Astrocyte of the spinal cord (primary cell): ENCODE data around the gene ZNF780B.

Source experiments
- DNase-seq: peaks from one replicate; pipeline ENCODE4 v3.0.0; 2011; ENCODE audit warnings: low read depth, low spot score
- H3K4me3 ChIP-seq: 2 replicates; pipeline ENCODE4 v1.5.1; 2011; ENCODE audit warnings: low read depth, mild to moderate bottlenecking, low read length, moderate library complexity
- CTCF ChIP-seq: IDR thresholded peaks from 2 replicates; pipeline ENCODE4 v1.5.1; 2012; ENCODE audit warnings: low read depth, mild to moderate bottlenecking, low read length, inconsistent platforms
- in situ Hi-C: cut with HindIII; loops from 2 replicates; pipeline ENCODE4 v1.10.0; 2017; ENCODE audit warnings: low sequenced_read_pairs

The ZNF780B gene

GRCh38 chr19:40055832-40056504 is at the start of gene ZNF780B:
Gene ZNF780B, minus strand, starts transcription at chr19:40056231. Its CDS starts 5,899 bp downstream, at chr19:40050332.
- in situ Hi-C loops, result loop anchor here (5.0 kb wide), 1 partner anchor 36 kb away; the partner anchor contains the start of gene ZNF780A
- no peak for TF ChIP-seq CTCF
- DNase-seq, result peak; percentile 56
- peak within 1 kb of the TSS; percentile 92 for H3K4me3 ChIP-seq

GRCh38 chr19:40104754-40105153 is 48.7 kb upstream of the ZNF780B start:
- no peak for TF ChIP-seq CTCF
- in situ Hi-C loops, result no loop called here

GRCh38 chr19:40103600-40103999 is 47.6 kb upstream of the ZNF780B start:
- H3K4me3 ChIP-seq, result no peak overlapping the region
- no peak for TF ChIP-seq CTCF
- no peak for DNase-seq
- in situ Hi-C loops, result no loop called here

More at GRCh38 chr19:40104754-40105153, 48.7 kb upstream of the ZNF780B start:
- H3K4me3 ChIP-seq, result no peak overlapping the region
- DNase-seq, result no peak

- DNase-seq, result no peak
- no peak for TF ChIP-seq CTCF
- in situ Hi-C loops, result no loop called here
- H3K4me3 ChIP-seq, result no peak overlapping the region
These were observed 45.8 kb upstream of the ZNF780B start for GRCh38 chr19:40101813-40102212.

GRCh38 chr19:40093416-40093815 is 37.4 kb upstream of the ZNF780B start:
- DNase-seq, result no peak
- in situ Hi-C loops, result loop anchor here (5.0 kb wide), 1 partner anchor 36 kb away; the partner anchor contains the start of gene ZNF780B
- TF ChIP-seq CTCF, result no peak

GRCh38 chr19:40091205-40092129 is 35.4 kb upstream of the ZNF780B start:
- TF ChIP-seq CTCF, result no peak
- in situ Hi-C loops, result loop anchor here (5.0 kb wide), 1 partner anchor 34 kb away; the partner anchor contains the start of gene ZNF780B
- H3K4me3 ChIP-seq, result peak overlapping the region; percentile 93
- DNase-seq, result no peak

More at GRCh38 chr19:40093416-40093815, 37.4 kb upstream of the ZNF780B start:
- no peak overlapping the region for H3K4me3 ChIP-seq
